NOMO-1 treated with dmso at 0.1 percent for 144 hours (cell line): ENCODE results near the gene BCAS4.
"Not testable (repeated sequence)": the region's sequence is repeated elsewhere in the genome, so short reads cannot be mapped to it uniquely, and the experiment has no call there.

Source experiments
- DNase-seq: peaks from one replicate; lab custom pipeline; 2025; ENCODE audit not compliant: unreplicated experiment; lab: John Stamatoyannopoulos, UW

The BCAS4 gene

GRCh38 chr20:50874111-50874757 is 79.4 kb downstream of the BCAS4 start:
- DNase-seq = no peak

- DNase-seq = no peak
Measured at GRCh38 chr20:50874758-50875665, 80.2 kb downstream of the BCAS4 start.

- no peak for DNase-seq
Measured at GRCh38 chr20:50876063-50876685, 81.3 kb downstream of the BCAS4 start.

GRCh38 chr20:50876816-50877215 is 82.0 kb downstream of the BCAS4 start:
- no peak for DNase-seq

- no peak for DNase-seq
Measured at GRCh38 chr20:50877232-50877743, 82.4 kb downstream of the BCAS4 start.

GRCh38 chr20:50879649-50880550 is 85.0 kb downstream of the BCAS4 start:
- DNase-seq = no peak

GRCh38 chr20:50881759-50882424 is 87.0 kb downstream of the BCAS4 start:
- DNase-seq = not testable (repeated sequence)

- no peak for DNase-seq
Measured at GRCh38 chr20:50883856-50884255, 89.0 kb downstream of the BCAS4 start.

GRCh38 chr20:50885068-50885467 is 90.2 kb downstream of the BCAS4 start:
- DNase-seq = no peak

GRCh38 chr20:50885781-50886180 is 90.9 kb downstream of the BCAS4 start:
- DNase-seq = no peak

GRCh38 chr20:50886184-50886790 is 91.4 kb downstream of the BCAS4 start:
- no peak for DNase-seq

- no peak for DNase-seq
Measured at GRCh38 chr20:50887576-50887975, 92.7 kb downstream of the BCAS4 start.

- DNase-seq = no peak
Measured at GRCh38 chr20:50891138-50891537, 96.3 kb downstream of the BCAS4 start.

GRCh38 chr20:50892394-50892793 is 97.5 kb downstream of the BCAS4 start:
- no peak for DNase-seq

- no peak for DNase-seq
Measured at GRCh38 chr20:50893620-50894019, 98.8 kb downstream of the BCAS4 start.

GRCh38 chr20:50895111-50895830 is 100.4 kb downstream of the BCAS4 start:
- no peak for DNase-seq

- DNase-seq = no peak
Measured at GRCh38 chr20:50898475-50898874, 103.6 kb downstream of the BCAS4 start.

- no peak for DNase-seq
Measured at GRCh38 chr20:50900261-50900660, 105.4 kb downstream of the BCAS4 start.

GRCh38 chr20:50901301-50901700 is 106.4 kb downstream of the BCAS4 start:
- DNase-seq = no peak
